Measurements from ENCODE around the gene GXYLT2.

- TF ChIP-seq CTCF (IDR thresholded peaks at IDR 0.05) (no peak), POLR2A (IDR thresholded peaks at IDR 0.05) (no peak)
Measured at GRCh38 chr3:73007992-73008712, 120.3 kb downstream of the GXYLT2 start.
